ENCODE measurements around the gene TENM3. TPM values are rescaled to one million over a fixed set of nuclear protein-coding genes. Genes with fewer than 3 reads are reported as not detected.

Gene TENM3
- total RNA-seq, 4 donors from 2014 or later = 0.18 to 9.4 (median 1.5) TPM

GRCh38 chr4:182800216-182800515 is 557.0 kb downstream of the TENM3 start:
- H3K9me3 ChIP-seq = no peaks in the 10 kb centered on the region
- no peaks in the 10 kb centered on the region for H3K36me3 ChIP-seq
- no peak for DNase-seq
- TF ChIP-seq CTCF (IDR thresholded peaks at IDR 0.05) (no peak), POLR2A (IDR thresholded peaks at IDR 0.05) (no peak)
- H3K4me1 ChIP-seq = no peaks in the 10 kb centered on the region
- no peak overlapping the region for H3K4me3 ChIP-seq
- no peaks in the 10 kb centered on the region for H3K27me3 ChIP-seq
- no peak overlapping the region for H3K27ac ChIP-seq

GRCh38 chr4:182801636-182802035 is 558.4 kb downstream of the TENM3 start:
- no peak overlapping the region for H3K4me3 ChIP-seq
- no peak for TF ChIP-seq POLR2A (IDR thresholded peaks at IDR 0.05)
- TF ChIP-seq CTCF (IDR thresholded peaks at IDR 0.05) = no peak
- no peak overlapping the region for H3K27ac ChIP-seq
- no peaks in the 10 kb centered on the region for H3K27me3 ChIP-seq
- H3K9me3 ChIP-seq = no peaks in the 10 kb centered on the region
- no peaks in the 10 kb centered on the region for H3K36me3 ChIP-seq
- H3K4me1 ChIP-seq = no peaks in the 10 kb centered on the region
- no peak for DNase-seq

GRCh38 chr4:182802621-182803020 is 559.4 kb downstream of the TENM3 start:
- H3K27ac ChIP-seq = no peak overlapping the region
- H3K4me3 ChIP-seq = no peak overlapping the region
- no peaks in the 10 kb centered on the region for H3K4me1 ChIP-seq
- TF ChIP-seq POLR2A (IDR thresholded peaks at IDR 0.05) = no peak
- no peak for TF ChIP-seq CTCF (IDR thresholded peaks at IDR 0.05)
- DNase-seq = no peak
- H3K9me3 ChIP-seq = no peaks in the 10 kb centered on the region
- no peaks in the 10 kb centered on the region for H3K36me3 ChIP-seq
- H3K27me3 ChIP-seq = no peaks in the 10 kb centered on the region

- Histone ChIP-seq H3K36me3 (no peaks in the 10 kb centered on the region), H3K4me3 (no peak overlapping the region), H3K27ac (no peak overlapping the region), H3K4me1 (no peaks in the 10 kb centered on the region), H3K9me3 (peaks cover 0 to 1% (median 0%) of the 10 kb centered on the region in 4 donors), H3K27me3 (no peaks in the 10 kb centered on the region)
- no peak for DNase-seq
- TF ChIP-seq POLR2A (IDR thresholded peaks at IDR 0.05) = no peak
- no peak for TF ChIP-seq CTCF (IDR thresholded peaks at IDR 0.05)
Measured at GRCh38 chr4:182803235-182803634, 560.0 kb downstream of the TENM3 start.

- peaks cover 0 to 5% (median 0%) of the 10 kb centered on the region in 4 donors for H3K9me3 ChIP-seq
- H3K36me3 ChIP-seq = no peaks in the 10 kb centered on the region
- DNase-seq = no peak
- no peak overlapping the region for H3K27ac ChIP-seq
- no peak overlapping the region for H3K4me3 ChIP-seq
- no peaks in the 10 kb centered on the region for H3K27me3 ChIP-seq
- H3K4me1 ChIP-seq = no peaks in the 10 kb centered on the region
- TF ChIP-seq POLR2A (IDR thresholded peaks at IDR 0.05) (no peak), CTCF (IDR thresholded peaks at IDR 0.05) (no peak)
Measured at GRCh38 chr4:182804131-182804530, 560.9 kb downstream of the TENM3 start.

- Histone ChIP-seq H3K4me1 (no peaks in the 10 kb centered on the region), H3K36me3 (no peaks in the 10 kb centered on the region), H3K27me3 (no peaks in the 10 kb centered on the region), H3K9me3 (peaks cover 0 to 11% (median 0%) of the 10 kb centered on the region in 4 donors), H3K27ac (no peak overlapping the region), H3K4me3 (no peak overlapping the region)
- TF ChIP-seq POLR2A (IDR thresholded peaks at IDR 0.05) = no peak
- TF ChIP-seq CTCF (IDR thresholded peaks at IDR 0.05) = no peak
- DNase-seq = no peak
Measured at GRCh38 chr4:182805321-182805720, 562.1 kb downstream of the TENM3 start.

All from Peyer's patch (tissue), 4 donors.